Aorta (tissue), 5 donors: ENCODE results near the gene IRF2BP1. TPM values are rescaled to one million over a fixed set of nuclear protein-coding genes. Genes with fewer than 3 reads are reported as not detected.

ENCODE experiments used
- ATAC-seq: fragments of 200-7000 bp; cut with Tn5 transposase; one replicate; pipeline ENCODE4 v1.9.1; 2022; ENCODE audit warnings: moderate library complexity; ENCODE audit not compliant: low FRiP score
- DNase-seq, 2 donors: peaks; one replicate each; pipeline ENCODE4 v3.0.0-alpha.2; 2020
- H3K27ac ChIP-seq, 2 donors: one replicate each; pipeline ENCODE4 v1.5.1; 2013; ENCODE audit warnings: low read length in 2 of 2, mild to moderate bottlenecking in 2 of 2, moderate library complexity in 2 of 2, control low read depth in 1 of 2, inconsistent platforms in 1 of 2, low read depth in 1 of 2
- H3K27me3 ChIP-seq, 2 donors: one replicate each; pipeline ENCODE4 v1.6.1; 2013; ENCODE audit warnings: control low read depth in 1 of 2, low read length in 1 of 2, mild to moderate bottlenecking in 1 of 2, moderate library complexity in 1 of 2; ENCODE audit not compliant: insufficient read depth in 2 of 2, control insufficient read depth in 1 of 2
- H3K36me3 ChIP-seq, 2 donors: one replicate each; pipeline ENCODE4 v1.6.1; 2013; ENCODE audit warnings: control low read depth in 1 of 2, low read length in 1 of 2, mild to moderate bottlenecking in 1 of 2; ENCODE audit not compliant: insufficient read depth in 2 of 2, control insufficient read depth in 1 of 2
- H3K4me1 ChIP-seq, 2 donors: one replicate each; pipeline ENCODE4 v1.6.1; 2013; ENCODE audit warnings: low read length in 2 of 2, control low read depth in 1 of 2, mild to moderate bottlenecking in 1 of 2, moderate library complexity in 1 of 2; ENCODE audit not compliant: insufficient read depth in 2 of 2, control insufficient read depth in 1 of 2
- H3K4me3 ChIP-seq, 2 donors: one replicate each; pipeline ENCODE4 v1.5.1; 2013; ENCODE audit warnings: low read length in 2 of 2, control low read depth in 1 of 2, mild to moderate bottlenecking in 1 of 2
- H3K9me3 ChIP-seq: one replicate; pipeline ENCODE4 v1.6.1; 2013; ENCODE audit warnings: mild to moderate bottlenecking, low read length; ENCODE audit not compliant: control insufficient read depth
- WGBS, 2 donors: extraction: QIAGEN DNeasy Blood & Tissue Kit; methylation state at CpG; one replicate each; pipeline ENCODE4 v1.1.7; 2013; 5-methylcytosine and 5-hydroxymethylcytosine counted together
- intact Hi-C, 2 donors: fragments of 100-400 bp; cut with DNase I; formaldehyde crosslinking; loops; one replicate each; pipeline versions ENCODE4 v1.14.2 to v1.15.0; 2022
- polyA plus RNA-seq, 2 donors: library from polyadenylated mRNA; stranded (reverse); fragments of 200-250 nt; gene quantifications; one replicate each; pipeline ENCODE4 v1.2.3, GENCODE V29; 2013
- total RNA-seq, 2 donors: library from RNA; stranded (reverse); fragmentation: NEBNext Ultra II Directional; extraction: Animal tissue kit (Norgen Biotek cat#: 25700); gene quantifications; one replicate each; pipeline ENCODE4 v1.2.1, GENCODE V29; 2021
- donor health status: healthy with polysubstance abuse.
- donor health status: Bipolar disorder and iron deficiency.
- donor health status: DM: no; HTN: no; CAD: no.
- donor health status: DM: no; HTN: no; CAD: no.
- donor health status: DM: yes; HTN: yes; CAD: no.

IRF2BP1 gene
- total and polyA plus RNA-seq, 4 donors: 4.1 to 17.7 (median 14.5) TPM

DNA sequence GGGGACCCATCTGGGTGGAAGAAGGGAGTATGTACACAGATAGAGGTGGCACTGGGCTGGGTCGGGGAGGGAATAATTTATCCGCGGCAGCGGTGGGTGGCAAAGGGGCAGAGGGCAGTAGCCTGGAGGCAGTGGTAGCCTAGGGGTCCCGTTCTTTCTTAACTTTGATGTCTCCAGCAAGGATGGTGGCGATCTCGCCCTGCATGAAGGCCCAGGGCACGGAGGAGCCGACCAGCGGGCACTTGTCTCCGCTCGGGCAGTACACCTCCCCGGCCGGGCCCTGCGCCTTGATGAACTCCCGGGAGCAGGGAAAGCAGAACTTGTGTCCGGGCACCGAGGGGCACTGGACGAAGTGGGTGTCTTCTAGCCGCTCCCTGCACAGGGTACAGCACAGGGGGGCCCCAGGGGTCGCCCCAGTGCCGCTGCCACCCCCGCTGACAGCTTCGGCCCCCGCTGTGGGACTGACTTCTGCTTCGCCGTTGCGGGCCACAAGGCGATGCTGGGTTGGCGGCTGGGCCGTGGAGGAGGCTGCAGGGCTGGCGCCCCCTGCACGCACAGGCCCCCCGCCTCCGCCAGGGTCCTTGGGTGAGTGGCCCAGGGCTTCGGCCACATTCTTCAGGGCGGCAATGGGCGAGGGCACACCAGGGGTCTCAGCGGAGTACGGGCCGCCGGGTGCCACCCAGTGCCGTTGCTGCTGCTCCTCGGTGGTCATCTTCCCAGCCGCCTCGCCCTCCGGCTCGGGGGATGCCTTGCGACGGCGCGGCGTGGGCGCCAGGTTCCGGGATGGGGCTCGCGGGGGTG lies 1.9 kb downstream of the IRF2BP1 start:
- intact Hi-C loops: loop anchor here in 1 of 2 donors (5.0 kb wide), 1 partner anchor 67 kb away; the partner anchor contains the start of gene RSPH6A
- ATAC-seq: no peak
- Histone ChIP-seq H3K4me3 (no peak overlapping the region), H3K36me3 (no peaks in the 10 kb centered on the region), H3K4me1 (peaks cover 0 to 3% of the 10 kb centered on the region in 2 donors), H3K27ac (no peak overlapping the region), H3K9me3 (no peaks in the 10 kb centered on the region), H3K27me3 (no peaks in the 10 kb centered on the region)
- 84 to 87% methylated on average over 50 to 57 of the region's 57 CpGs for WGBS, 2 donors
- DNase-seq: no peak

DNA sequence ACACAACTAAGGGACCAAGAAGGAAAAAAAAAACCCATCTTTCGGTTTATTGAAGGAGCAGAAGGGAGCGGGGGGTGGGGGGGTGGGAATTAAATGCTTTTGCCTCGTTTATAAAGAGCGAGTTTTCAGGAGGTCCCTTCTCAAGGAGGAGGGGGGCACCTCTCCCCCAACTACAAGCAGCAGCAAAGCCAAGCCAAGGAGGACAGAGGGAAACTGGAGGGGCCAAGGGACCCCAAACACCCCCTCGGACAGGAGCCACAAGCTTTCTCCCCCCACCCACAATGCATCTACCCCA lies 2.4 kb downstream of the IRF2BP1 start:
- H3K27me3 ChIP-seq: no peaks in the 10 kb centered on the region
- H3K36me3 ChIP-seq: no peaks in the 10 kb centered on the region
- DNase-seq: no peak
- no peak overlapping the region for H3K4me3 ChIP-seq
- intact Hi-C loops: loop anchor here in 1 of 2 donors (5.0 kb wide), 1 partner anchor 66 kb away; the partner anchor contains the start of gene RSPH6A
- H3K4me1 ChIP-seq: peaks cover 0 to 3% of the 10 kb centered on the region in 2 donors
- no peak for ATAC-seq
- H3K27ac ChIP-seq: no peak overlapping the region
- WGBS, 2 donors: 27 to 36% methylated on average over 5 of the region's 5 CpGs
- H3K9me3 ChIP-seq: no peaks in the 10 kb centered on the region

- H3K36me3 ChIP-seq: no peaks in the 10 kb centered on the region
- no peak overlapping the region for H3K4me3 ChIP-seq
- no peak overlapping the region for H3K27ac ChIP-seq
- no peaks in the 10 kb centered on the region for H3K9me3 ChIP-seq
- intact Hi-C loops: loop anchor here in 1 of 2 donors (5.0 kb wide), 1 partner anchor 66 kb away; the partner anchor contains the start of gene RSPH6A
- ATAC-seq (peak; percentile 53), DNase-seq (peak; percentile 88 to 94)
- peaks cover 0 to 3% of the 10 kb centered on the region in 2 donors for H3K4me1 ChIP-seq
- no peaks in the 10 kb centered on the region for H3K27me3 ChIP-seq
- 22 to 24% methylated on average over 47 of the region's 47 CpGs for WGBS, 2 donors
These were observed 3.0 kb downstream of the IRF2BP1 start for GRCh38 chr19:45882652-45883585.

DNA sequence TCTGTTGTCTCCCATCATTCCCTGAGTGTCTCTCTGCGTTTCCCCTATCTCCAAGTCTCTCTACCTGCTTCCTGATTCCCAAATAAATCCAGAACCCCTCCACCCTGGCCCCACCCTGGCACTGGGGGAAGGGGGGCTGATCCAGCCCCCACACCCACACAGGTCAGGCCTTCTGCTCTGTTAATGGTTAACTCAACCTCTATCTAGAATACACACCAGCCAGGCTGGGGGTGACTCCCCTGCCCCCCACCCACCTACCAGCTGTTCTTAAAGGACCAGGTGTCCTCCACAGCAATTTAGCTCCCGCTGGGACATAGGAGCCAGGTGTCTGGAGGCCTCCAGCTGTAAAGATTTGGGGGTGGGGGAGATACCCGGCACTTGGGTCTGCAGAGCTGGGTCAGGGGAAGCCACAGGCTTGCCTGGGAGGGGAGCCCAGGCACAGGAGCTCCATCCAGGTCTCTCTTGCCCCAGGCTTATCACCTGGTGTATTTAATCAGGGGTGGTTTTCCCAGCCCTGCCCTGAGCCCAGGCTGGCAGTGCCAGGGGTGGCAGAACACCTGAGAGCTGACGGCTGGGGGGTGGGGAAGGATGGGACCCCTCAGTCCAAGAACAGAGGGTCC lies 3.9 kb downstream of the IRF2BP1 start:
- Histone ChIP-seq H3K36me3 (no peaks in the 10 kb centered on the region), H3K27ac (no peak overlapping the region), H3K4me1 (peaks cover 0 to 3% of the 10 kb centered on the region in 2 donors), H3K27me3 (no peaks in the 10 kb centered on the region), H3K4me3 (no peak overlapping the region), H3K9me3 (no peaks in the 10 kb centered on the region)
- DNase-seq (no peak), ATAC-seq (no peak)
- WGBS, 2 donors: 74 to 78% methylated on average over 4 of the region's 4 CpGs
- intact Hi-C loops: loop anchor here in 1 of 2 donors (5.0 kb wide), 1 partner anchor 65 kb away; the partner anchor contains the start of gene RSPH6A

DNA sequence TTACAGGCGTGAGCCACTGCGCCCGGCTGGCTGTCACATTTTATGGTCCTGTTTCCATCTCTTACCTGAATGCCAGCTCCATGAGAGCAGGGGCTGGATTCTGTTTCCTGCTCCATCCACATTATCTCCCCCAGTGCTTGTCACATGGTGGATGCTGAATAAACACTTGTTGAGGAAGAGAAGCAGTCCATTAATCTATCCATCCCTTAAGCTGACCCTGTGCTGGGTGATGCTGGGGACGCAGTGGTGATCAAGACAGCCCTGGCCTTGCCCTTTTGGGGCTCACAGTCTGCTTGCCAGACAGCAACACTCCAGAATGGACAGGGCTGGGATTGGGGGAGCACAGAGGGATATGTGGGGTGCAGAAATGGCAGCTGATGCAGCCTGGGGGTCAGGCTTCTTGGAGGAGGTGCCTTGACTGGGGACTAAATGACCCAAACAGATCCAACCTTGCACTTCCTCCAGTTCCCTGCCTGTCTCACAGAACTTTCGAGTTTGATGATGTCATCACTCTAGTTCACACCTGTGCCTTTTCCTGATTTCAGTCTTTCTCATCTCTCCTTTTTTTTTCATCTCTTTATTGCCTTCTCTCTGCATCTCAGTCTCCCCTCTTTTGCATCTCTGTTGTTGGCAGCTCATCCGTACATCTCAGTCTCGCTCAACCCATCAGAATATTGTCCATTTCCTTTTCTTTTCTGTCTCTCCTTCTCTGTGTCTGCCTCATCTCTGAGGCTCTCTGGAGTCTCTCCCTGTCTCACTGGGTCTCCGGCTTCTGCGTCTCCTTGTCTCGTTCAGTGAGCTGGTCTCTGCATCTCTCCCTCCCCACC lies 4.6 kb downstream of the IRF2BP1 start:
- ATAC-seq: no peak

DNA sequence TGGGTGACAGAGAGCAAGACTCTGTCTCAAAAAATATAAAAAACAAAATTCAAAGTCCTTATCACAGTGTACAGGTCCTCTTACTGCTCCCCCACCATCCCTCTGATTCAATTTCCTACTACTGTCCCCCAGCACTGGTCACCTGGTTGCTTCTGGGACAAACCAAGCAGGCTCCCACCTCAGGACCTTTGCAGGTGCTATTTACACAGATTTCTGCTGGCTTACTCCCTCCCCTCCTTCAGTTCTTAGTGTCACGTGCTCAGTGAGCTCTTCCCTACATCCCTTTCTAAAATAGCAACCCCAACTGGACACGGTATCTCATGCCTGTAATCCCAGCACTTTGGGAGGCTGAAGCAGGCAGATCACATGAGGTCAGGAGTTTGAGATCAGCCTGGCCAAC lies 6.0 kb downstream of the IRF2BP1 start:
- Histone ChIP-seq H3K27ac (no peak overlapping the region), H3K4me1 (no peaks in the 10 kb centered on the region), H3K9me3 (no peaks in the 10 kb centered on the region), H3K4me3 (no peak overlapping the region), H3K27me3 (no peaks in the 10 kb centered on the region), H3K36me3 (no peaks in the 10 kb centered on the region)
- ATAC-seq (no peak), DNase-seq (no peak)
- intact Hi-C loops: loop anchor here in 1 of 2 donors (5.0 kb wide), 1 partner anchor 63 kb away; the partner anchor contains the start of gene RSPH6A
- 73 to 88% methylated on average over 2 of the region's 2 CpGs for WGBS, 2 donors

More for the DNA sequence above, 4.6 kb downstream of the IRF2BP1 start:
- Histone ChIP-seq H3K27ac (no peak overlapping the region), H3K4me3 (no peak overlapping the region), H3K4me1 (peaks cover 0 to 3% of the 10 kb centered on the region in 2 donors), H3K9me3 (no peaks in the 10 kb centered on the region), H3K36me3 (no peaks in the 10 kb centered on the region), H3K27me3 (no peaks in the 10 kb centered on the region)
- WGBS, 2 donors: 83 to 84% methylated on average over 10 of the region's 10 CpGs
- intact Hi-C loops: loop anchor here in 1 of 2 donors (5.0 kb wide), 1 partner anchor 64 kb away; the partner anchor contains the start of gene RSPH6A
- no peak for DNase-seq

DNA sequence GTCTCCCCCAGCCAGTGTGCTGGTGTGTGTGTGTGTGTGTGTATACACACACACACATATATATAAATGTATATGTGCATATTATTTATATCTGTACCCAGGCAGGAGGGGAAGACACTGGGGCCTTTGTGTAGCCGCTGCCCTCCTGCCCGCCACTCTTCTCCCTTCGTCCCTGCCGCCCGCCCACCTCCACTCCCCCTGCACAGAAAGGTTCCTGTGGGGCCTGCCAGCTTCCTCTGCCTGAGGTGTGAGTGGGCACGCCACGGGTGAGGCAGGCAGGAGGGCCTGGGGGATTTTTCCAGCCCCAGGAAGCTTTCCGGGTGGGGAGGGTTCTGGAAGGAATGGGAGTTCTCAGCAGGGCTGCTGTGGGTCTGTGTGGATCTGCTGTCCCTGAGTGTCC lies 6.9 kb downstream of the IRF2BP1 start:
- no peaks in the 10 kb centered on the region for H3K4me1 ChIP-seq
- no peak for ATAC-seq
- no peak overlapping the region for H3K4me3 ChIP-seq
- H3K9me3 ChIP-seq: no peaks in the 10 kb centered on the region
- DNase-seq: no peak
- 73 to 76% methylated on average over 8 of the region's 8 CpGs for WGBS, 2 donors
- intact Hi-C loops: no loop called here
- no peaks in the 10 kb centered on the region for H3K27me3 ChIP-seq
- H3K36me3 ChIP-seq: no peaks in the 10 kb centered on the region
- no peak overlapping the region for H3K27ac ChIP-seq
